CD4-positive, alpha-beta T cell treated with Interferon gamma for 1 hour (primary cell): ENCODE results near the gene AKNAD1.

Experiments used
- DNase-seq: peaks from one replicate; pipeline ENCODE4 v3.0.0-alpha.2; 2020

The AKNAD1 gene

DNA sequence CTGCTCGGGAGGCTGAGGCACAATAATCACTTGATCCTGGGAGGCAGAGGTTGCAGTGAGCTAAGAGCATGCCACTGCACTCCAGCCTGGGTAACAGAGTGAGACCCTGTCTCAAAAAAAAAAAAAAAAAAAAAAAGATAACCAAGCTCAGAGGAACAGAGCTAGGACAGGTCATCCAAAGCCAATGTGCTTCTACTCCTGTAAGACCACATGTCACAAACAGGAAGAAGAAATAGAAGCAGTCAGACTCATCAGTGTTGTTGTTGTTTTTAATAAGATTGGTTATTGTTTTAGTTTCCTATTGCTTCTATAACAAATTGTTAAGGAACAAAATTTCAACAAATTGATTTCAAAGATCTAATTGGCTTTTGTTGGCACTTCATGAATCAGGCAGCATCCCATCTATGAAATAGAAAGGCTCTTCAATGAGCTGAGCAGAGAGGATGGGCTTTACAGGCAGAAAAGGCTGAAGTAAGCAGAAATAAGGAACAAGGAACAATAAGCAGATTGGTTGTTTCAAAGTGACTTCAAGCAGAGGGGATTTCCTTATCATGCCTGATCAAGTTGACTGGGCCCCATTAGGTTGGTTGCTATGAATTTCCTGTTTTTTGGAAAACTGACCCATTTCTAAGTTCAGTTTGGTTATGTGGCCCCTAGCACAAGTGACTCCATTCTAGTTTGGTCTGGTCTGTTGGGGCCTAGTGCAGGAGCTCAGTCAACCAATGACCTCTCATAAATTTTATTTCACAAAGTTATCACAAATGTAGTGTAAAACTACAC lies 6.0 kb upstream of the AKNAD1 start:
- DNase-seq: no peak

DNA sequence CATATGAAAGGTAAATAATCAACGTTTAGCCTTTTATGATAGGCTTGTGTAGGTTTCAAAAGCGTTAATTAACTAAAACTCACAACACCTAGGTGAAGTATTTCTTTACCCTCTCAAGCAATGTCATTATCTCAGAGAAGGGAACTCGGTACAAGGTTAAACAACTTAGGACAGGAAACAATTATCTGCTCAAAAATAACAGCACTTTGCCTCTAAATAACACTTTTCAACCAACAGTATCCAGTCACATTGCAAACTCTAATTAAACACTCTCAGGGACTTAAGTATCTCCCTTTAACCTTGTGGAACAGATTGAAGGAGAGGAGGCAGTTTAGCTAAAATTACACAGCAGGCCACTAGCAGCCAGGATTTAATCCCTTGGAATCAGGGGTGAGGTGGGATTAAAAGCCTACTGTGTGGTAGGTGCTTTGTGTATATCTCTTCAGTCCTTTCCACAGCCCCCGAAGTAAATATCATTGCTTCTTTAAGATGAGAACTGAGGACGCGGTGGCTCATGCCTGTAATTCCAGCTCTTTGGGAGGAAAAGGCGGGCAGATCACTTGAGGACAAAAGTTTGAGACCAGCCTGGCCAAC lies 5.2 kb upstream of the AKNAD1 start:
- no peak for DNase-seq

DNA sequence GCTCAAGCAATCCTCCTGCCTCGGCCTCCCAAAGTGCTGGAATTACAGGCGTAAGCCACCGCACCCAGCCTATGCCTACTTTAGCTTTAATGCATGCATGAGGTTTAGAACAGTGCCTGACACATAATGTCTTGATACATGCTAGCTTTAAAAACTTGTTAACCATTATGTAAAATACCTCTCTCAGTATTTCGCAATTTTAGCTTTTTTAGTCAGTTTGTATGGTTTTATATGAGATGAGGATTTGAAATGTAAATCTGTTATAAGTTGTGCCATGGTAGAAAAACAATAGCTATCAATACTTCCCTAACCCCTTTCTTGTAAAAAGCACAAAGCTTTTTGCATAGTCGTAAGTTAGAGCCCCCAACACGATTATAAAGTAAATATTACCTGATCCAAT lies 4.7 kb upstream of the AKNAD1 start:
- DNase-seq: no peak

DNA sequence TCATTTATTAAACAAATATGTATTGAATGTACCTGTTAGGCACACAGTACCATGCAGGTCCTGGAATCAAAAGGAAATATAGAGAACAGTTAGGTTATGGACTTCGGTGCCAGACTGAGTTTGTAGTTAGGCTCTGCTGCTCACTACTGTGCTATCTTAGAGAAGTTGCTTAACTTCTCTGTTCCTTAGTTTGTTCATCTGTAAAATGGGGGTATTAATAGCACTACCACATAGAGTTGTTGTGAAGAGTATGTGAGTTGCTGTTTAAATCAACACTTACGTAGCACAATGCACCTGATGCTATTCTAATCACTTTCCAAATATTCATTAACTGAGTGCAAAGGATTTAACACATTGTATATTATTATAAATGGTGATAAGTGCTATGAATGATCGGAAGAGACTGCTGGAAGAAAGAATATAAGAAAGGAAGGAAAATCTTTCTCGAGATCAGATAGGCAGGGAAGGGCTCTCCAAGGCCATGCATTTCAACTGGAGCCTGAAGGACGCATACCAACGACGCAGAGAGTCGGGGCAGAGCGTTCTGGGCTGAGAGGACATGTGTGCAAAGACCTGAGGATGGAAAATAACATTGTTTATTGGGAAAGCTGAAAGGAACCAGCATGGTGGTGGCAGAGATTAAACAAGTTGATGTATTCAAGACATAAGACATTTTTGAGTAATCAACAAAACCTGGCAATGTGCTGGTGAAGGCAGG lies 3.5 kb upstream of the AKNAD1 start:
- no peak for DNase-seq

DNA sequence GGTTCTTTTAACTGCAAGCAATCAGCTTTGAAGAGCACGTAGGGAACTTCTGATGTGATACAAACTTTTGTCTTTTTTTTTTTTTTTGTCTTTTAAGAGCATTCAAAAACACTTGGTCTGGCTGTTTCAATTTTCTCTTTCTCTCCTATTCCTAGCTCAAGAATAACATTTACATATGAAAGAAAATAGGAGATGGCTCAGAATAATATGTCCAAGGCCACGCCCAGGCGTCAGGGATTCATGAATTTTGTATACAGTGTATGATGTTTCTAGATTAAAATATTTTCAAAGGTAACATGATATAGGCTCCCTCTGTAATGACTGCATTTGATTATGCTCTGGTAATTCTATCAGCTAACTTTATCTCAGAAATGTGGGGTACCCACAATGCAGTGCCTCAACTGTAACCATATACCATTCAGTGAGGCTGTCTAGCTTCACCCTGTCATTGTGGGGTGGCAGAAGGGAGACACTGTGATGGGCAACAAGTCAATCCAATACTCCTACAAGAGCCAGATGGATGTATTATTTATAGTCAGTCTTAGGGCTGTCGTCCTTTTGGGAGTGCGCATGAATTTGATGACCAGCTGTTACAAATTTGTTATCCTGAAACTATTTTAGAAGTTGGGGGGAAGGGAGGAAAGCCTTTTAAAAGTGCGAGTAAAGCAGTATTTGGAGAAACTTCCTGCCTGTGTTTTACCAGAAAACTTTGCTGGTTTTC lies 1.5 kb upstream of the AKNAD1 start:
- no peak for DNase-seq

DNA sequence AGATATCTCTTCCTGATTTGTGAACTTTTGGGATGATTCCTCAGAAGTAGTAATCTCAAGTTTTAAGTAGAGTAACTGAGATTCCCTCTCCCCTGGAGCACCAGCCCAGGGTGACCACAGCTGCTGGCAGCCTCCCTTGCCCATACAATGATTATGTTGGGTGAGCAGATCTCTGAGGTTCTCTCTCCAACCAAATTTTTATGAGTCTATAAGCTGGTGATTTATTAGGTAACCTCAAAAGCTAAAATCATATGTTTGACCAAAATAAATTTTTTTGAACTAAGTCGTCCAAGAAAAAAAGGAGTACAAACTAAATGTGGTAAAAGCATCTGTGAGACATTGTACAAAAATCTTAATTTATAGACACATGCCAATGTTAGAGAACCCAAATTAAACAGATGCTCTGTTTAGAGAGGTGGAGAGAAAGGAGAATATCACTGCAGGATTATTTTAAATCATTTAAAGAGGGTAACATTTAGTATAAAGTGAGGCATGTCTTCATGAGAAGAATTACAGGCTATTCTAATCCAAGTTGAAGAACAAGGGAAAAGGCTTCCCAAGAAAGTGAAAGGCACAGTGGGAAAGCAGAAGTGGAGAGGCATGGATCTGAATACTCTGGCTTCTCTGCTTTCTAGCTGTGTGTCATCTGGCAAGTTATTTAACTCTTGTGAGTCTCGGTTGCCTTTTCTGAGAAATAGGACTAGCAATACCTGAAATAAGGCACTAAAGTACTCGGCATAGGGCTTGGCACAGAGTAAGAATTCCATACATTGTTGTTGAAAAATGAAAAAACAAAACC lies 2.5 kb downstream of the AKNAD1 start:
- no peak for DNase-seq

DNA sequence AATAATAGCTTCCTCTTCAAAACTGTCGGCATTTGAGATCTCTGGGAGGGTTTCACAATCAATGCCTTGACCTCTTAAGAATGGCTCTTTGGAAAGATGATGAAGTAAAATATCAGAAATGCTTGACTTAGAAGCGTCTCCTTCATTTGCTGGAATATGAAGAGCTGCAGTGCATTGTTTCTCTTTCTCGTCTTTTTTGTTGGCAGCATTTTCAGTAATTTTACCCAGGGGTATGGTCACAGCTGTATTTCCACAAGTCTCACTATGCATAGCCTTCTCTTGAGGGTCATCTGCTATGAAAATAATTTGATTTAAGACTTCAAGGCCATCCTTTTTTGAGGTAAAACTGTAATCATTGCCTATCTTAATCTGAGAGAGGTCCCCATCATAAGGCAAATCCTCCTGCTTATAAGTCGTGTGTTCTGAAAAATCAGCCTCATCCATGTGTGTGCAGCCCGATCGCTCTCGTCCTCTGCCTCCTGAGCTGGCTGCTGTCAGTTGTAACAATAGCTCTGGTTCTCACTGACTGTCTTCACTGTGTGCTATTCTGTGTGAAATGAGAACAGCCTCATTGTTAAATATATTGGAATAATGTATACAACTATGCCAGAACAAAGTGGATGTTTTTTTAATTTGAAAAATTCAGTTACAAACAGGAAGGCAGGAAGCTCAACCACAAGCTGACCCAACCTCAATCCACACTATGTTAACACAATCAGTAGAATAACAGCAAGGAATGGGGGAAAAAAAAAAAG lies 4.5 kb downstream of the AKNAD1 start:
- no peak for DNase-seq

DNA sequence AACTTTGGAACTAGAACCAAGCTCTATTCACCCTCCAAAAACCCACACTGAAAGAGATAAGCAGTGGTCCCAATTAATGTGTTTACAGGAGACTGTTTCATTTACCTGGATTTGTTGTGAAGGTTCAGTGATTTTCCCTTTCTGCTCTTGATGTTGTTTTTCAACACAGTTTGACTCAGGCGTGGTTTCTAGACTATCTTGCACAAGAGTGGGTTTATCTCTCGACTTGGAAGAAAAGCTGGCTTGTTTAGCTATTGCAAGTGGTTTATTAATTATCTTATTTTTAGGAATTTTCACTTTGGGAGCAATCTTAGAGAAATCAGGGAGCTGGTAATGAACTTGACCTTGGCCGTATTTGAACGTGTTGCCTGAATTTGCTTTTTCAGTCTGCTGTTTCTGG lies 5.3 kb downstream of the AKNAD1 start:
- DNase-seq: no peak

DNA sequence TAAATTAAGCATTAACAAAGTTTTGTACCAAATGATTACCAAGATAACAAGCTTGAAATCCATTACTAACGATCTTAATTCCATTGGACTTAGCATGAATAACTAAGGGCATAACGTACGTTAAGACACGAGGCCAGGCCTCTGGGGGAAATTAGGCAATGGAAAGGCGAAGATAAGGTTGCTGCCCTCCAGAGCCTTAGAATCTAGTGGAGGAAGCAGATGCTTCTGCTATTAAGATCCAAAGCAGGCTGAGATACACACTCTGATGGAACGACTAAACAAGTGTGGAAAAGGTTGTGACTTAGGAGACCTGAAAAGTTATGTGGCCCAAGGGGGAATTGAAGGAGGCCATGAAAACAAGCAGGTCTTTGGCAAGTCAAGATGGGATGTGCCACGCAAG lies 6.0 kb downstream of the AKNAD1 start:
- no peak for DNase-seq

DNA sequence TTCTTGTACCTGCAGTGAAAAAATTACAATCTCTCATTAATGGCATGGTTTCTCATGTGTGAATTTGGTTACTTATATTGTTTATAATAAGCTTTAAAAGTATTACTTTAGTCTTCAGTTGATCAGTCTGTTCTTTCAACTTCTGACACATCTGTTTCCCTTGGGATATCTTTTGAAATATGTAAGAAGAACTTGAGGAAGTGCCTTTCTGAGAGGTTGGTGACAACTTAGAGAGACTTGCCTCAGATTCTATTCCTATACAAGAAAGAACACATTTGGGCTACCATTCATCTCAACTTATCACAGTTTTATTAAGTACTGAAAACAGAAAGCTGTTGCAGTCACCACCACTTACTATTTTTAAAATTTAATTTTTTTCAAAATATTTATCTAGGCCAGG lies 8.1 kb downstream of the AKNAD1 start:
- no peak for DNase-seq

DNA sequence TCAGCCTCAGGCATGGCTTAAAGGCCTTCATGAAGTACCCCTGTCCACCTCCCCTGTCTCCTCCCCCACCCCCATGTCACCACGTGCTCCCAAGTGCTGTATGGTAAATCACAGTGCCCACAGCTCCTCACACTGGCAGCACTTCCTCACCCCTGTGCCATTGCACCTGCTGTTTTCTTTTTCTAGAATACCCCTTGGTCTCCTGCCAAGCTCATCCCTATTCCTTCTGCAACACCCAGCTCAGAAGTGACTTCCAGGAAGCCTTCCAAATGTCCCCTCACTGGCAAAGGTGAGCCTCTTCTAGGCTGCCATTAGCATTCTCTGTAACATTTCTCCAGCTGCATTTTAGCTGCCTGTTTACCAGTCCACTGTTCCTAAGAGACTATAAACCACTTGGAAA lies 9.4 kb downstream of the AKNAD1 start:
- DNase-seq: no peak

DNA sequence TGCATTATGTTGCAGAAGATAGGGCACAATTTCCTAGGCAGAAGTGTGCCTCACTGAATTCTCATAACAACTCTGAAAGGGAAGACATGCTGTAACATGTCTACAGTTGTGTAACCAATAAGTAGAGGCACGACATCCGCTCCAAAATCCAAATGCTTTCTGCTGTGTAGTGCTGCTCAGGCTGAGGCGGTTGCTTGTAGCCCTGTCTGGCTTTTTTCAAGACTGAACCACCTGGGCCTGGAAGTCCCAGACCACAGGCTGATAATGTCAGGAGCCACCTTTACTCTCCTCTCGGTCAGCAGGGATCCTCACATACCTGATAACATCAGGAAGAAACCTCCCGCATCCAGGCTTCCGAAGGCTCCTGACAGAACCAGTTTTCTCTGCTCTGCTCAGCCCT lies 10.9 kb downstream of the AKNAD1 start:
- DNase-seq: no peak

DNA sequence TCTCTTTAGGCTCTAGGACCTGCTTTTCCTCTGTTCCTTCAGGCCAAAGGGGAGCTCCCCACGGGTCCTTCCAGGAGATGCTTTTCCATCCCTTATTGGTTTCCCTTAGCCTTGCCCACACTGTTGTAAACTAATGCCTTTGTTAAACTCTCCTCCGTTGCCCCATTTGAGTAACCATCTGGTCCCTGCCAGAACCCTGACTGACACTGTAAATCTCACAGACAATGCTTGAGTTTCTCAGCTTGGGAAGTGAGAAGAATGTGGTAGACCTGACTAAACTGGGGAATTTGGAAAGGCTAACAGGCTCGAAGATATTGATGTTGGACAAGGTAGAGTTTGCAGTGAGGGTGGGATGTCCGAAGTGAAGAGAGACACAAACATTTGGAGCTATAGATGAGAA lies 11.4 kb downstream of the AKNAD1 start:
- no peak for DNase-seq

DNA sequence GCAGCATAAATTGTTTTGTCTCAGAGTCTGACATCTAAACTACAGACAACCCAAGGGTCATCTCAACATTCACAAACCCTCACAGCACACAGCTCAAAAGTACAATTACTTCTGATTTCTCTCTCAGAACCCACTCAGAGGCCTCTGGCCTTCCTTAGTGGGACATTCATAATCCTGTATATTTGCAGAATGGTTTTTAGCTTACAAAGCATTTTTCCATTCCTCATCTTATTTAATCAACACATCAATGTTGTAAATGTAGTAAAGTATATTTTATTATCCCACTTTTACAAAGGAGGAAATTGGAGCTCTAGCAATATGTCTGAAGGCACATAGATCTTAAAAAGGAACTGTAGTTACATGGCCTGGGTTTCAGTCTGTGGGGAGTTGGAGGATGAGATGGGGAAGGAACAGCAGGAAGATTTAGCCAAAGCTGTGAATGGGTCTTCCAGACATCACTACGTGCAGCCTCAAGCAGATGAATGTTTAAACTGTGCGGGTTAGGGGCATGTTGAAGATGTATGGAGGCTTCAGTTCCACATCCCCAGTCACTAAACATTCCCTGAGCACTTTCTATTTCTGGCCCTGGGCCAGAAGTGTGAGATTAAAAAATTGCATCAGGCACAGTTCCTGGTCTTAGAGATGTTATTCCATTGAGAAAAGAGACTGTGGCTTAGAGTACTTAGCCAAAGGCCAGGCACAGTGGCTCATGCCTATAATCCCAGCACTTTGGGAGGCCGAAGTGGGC lies 13.3 kb downstream of the AKNAD1 start:
- DNase-seq: no peak

DNA sequence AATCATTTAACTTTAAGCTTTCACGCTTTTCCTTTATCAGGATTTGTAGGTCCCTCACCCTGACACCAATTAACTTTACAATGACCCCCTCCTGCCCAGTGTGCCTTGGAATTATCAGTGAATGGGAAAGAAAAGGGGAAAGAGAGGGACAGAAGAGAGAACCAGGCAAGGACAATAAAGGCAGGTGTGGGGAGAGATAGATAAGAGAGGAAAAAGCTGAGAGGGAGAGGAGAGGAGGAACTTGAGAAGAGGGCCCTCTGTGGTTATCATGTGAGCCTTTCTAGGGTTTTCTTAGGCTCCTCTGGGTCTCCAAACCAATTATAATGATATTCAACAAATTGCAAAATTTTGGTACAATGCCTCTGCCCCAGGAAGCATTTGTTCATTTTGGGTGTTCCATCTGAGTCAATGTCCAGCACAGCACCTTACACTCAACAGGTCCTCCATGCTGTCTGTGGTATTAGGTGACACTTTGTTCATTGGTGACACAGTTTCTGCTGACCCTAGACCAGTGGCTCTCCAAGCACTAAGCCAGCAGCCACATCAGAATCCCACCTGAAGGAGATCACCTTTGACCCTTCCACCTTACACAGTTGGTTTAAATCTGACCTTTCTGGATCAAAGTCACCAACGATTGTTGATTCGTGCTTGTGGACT lies 14.2 kb downstream of the AKNAD1 start:
- DNase-seq: no peak

DNA sequence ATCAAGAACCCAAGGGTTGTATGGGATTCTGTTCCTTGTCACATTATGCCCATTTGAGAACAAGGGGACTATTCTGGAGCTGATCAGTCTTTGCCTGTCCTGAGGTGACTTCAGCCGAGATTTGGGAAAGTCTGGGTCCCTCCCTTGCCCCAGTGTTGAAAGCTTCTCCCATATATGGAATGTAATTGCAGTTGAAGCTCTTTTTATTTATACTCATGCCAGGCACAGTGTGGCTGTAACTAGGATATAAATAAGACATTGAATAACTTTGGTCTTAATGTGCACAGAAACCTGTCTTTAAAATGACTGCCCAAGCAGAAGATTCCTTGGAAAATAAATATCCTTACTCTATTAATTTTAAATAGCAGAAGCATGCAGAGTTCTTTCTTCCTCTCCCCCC lies 15.2 kb downstream of the AKNAD1 start:
- no peak for DNase-seq

DNA sequence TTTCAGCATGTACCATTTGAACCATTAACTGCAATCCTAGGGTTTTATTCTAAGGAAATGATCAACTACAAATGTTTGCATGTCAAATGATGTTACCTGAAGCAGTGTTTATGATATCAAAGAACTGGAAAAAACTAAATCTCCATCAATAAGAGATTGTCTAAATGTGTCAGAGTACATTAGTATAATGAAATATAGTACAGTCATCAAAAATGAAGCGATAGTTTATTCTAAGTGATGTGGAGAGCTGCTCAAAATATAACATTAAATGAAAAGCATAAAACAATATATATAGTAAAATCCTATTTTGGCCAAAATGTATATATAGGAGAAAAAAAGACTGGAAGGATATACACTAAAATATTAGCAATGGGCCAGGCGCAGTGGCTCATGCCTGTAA lies 24.0 kb downstream of the AKNAD1 start:
- DNase-seq: no peak

DNA sequence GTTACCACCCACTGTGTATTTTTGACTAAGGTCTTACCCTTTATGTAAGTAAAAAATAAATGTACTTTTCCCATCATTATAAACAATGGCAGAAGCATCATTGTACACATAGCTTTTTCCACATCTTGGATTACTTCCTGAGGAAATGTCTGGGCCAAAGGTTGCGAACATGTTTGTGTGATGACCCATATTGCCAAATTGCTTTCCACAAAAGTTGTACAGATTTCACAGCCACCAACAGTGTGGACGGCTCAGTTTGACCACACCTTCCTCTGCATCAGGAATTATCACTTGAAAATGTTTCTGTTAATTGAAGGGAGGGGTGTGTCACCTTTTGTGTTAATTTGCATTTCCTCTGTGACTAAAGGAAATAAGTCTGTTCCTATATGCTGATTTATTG lies 25.7 kb downstream of the AKNAD1 start:
- DNase-seq: no peak

DNA sequence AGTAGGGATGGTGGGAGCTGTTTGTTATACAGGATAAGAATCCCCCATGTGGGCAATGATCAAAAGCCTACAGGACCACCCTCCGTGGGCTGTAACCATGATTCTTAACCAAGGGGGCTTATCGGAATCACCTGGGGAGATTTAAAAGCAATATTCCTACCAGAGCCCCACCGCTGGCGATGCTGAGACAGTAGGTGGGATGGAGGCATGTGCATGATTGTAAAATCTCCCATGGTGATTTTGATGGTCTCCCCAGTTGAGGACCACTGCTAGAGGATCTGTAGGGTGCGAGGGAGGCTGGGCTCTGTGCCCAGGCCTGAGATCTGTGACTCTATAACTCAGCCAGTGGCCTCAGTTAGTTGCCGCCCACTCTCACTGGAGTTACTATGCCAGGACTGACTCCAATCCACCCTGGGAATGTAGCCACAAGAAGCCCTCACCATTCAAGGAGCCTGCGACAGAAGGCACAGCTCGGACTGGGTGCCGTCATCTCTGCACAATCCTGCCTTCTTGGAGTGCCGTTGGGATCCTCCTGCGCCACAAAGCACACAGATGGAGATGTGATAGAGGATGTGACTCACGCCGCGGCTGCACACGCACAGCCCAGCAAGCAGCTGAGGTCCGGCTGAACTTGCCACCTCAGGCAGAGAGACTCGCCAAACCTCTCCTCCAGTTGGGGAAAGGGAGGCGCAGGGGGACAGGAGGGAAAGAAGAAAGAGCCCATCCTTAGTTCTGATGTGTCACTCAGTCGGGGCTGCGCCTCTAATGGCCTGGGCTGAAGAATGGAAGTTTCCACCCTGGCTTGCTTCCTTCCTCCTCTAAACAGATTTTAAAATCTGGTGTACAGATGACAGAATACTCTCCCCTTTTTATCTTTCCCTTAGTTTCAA lies 26.5 kb downstream of the AKNAD1 start:
- DNase-seq: peak; percentile 4

DNA sequence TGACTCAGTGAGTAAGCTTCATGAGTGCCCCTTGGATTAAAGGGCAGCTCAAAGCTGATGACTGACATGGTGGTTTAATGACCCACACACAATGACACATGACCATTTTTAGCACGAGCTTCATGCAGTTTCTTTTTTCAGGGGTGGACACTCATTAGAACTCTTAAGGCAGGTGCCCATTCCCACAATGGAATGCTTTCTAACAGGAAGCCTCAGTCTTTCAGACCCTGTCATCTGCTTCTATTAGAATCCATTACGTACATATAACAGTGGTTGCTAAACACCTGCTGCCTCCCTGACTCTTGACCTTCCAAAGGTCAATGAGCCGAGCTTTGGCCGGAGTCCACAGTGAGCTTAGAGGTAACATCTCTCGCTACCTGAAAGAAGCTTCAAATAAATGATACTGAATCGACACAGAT lies 27.4 kb downstream of the AKNAD1 start:
- no peak for DNase-seq
